ENCODE data around the gene RREB1.

Gene RREB1

DNA sequence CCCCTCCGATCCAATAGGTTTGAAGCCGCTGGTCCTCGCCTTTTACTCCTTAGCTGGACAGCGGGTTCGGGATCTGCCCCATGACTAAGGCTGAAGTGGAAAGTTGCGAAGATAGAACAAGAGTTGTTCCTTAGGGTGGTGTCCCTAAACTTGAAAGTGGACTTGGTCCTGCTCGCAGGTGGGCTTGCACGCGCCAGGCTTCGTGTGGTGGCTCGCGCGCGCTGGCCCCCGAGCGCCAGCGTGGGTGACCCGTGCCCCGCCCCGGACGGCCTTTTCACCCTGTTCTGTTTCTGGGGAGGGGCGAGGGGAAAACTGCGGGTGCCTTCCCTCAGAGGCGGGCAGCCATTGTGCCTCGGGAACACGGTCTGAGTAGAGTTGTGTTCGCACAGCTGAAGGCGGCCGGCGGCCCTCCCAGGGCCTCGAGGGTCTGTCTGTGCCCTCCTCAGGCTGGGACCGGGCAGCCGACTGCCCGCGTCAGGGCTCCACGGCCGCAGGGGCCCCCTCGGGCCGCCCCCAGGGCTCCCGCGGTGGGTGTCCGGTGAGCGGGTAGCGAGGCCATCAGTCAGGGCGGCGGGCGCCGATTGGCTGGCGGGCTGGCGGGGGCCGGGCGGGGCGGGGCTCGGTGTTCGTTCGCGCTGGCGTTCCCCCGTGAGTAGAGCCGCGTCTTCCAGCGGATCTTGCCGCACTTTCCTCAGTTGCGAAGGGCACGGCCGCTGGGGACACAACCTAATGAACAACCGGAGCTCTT, 33.0 kb downstream of the RREB1 start:
- H3K27ac ChIP-seq: peak overlapping the region; percentile 83

GRCh38 chr6:7142228-7142801, 34.6 kb downstream of the RREB1 start:
- in situ Hi-C loops (cut with HindIII; ENCODE audit: low pct_ligation_motif_present, low sequenced_read_pairs): no loop called here
- H3K27me3 ChIP-seq (replicated peaks): no peaks in the 10 kb centered on the region
- no peak for DNase-seq
- no peak overlapping the region for H3K27ac ChIP-seq
- TF ChIP-seq, protein P1, sequence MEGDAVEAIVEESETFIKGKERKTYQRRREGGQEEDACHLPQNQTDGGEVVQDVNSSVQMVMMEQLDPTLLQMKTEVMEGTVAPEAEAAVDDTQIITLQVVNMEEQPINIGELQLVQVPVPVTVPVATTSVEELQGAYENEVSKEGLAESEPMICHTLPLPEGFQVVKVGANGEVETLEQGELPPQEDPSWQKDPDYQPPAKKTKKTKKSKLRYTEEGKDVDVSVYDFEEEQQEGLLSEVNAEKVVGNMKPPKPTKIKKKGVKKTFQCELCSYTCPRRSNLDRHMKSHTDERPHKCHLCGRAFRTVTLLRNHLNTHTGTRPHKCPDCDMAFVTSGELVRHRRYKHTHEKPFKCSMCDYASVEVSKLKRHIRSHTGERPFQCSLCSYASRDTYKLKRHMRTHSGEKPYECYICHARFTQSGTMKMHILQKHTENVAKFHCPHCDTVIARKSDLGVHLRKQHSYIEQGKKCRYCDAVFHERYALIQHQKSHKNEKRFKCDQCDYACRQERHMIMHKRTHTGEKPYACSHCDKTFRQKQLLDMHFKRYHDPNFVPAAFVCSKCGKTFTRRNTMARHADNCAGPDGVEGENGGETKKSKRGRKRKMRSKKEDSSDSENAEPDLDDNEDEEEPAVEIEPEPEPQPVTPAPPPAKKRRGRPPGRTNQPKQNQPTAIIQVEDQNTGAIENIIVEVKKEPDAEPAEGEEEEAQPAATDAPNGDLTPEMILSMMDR (IDR thresholded peaks at IDR 0.05; ENCODE audit: low read depth, low read length, missing control alignments): no peak
- no peaks in the 10 kb centered on the region for H3K36me3 ChIP-seq (replicated peaks)
- no peak overlapping the region for H3K4me3 ChIP-seq (ENCODE audit: low read depth, low read length)

More for the DNA sequence above, 33.0 kb downstream of the RREB1 start:
- Histone ChIP-seq H3K36me3 (replicated peaks) (no peaks in the 10 kb centered on the region), H3K27me3 (replicated peaks) (no peaks in the 10 kb centered on the region), H3K4me3 (ENCODE audit: low read depth, low read length) (peak overlapping the region; percentile 69)
- TF ChIP-seq, protein P1 (IDR thresholded peaks at IDR 0.05; ENCODE audit: low read depth, low read length, missing control alignments): peak; percentile 3
- in situ Hi-C loops (cut with HindIII; ENCODE audit: low pct_ligation_motif_present, low sequenced_read_pairs): no loop called here
- DNase-seq: peak; percentile 73

DNA sequence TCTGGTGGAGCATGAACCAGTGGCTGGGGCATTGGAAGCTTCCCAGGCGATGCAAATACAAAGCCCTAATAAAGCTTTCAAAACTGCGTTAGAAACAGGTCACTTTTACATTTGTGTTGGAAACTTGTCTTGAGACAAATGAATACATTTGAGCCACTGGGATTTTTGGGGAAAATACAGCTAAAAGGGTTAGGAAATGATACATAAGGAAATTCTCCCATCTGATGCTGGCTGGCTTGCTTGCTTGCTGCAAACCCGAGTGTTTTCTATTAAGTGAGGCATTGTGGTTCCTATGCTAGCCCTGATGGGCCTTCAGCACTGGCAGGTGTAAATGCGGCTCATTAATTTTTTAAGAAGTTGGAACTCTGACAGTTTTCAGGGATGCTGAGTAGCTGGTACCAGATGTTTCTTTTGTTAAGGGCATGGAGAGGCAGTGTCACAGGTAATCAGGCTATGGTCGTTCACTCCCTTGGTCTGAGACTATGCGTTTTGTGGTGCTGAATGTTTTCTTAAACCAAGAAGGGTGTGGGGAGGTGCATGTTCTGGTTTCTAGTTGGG, 35.2 kb downstream of the RREB1 start:
- H3K27me3 ChIP-seq (replicated peaks): no peaks in the 10 kb centered on the region
- in situ Hi-C loops (cut with HindIII; ENCODE audit: low pct_ligation_motif_present, low sequenced_read_pairs): no loop called here
- no peak overlapping the region for H3K27ac ChIP-seq
- no peaks in the 10 kb centered on the region for H3K36me3 ChIP-seq (replicated peaks)
- DNase-seq: no peak
- TF ChIP-seq, protein P1 (IDR thresholded peaks at IDR 0.05; ENCODE audit: low read depth, low read length, missing control alignments): no peak
- no peak overlapping the region for H3K4me3 ChIP-seq (ENCODE audit: low read depth, low read length)

GRCh38 chr6:7143476-7143974, 35.8 kb downstream of the RREB1 start:
- H3K4me3 ChIP-seq (ENCODE audit: low read depth, low read length): no peak overlapping the region
- H3K36me3 ChIP-seq (replicated peaks): no peaks in the 10 kb centered on the region
- TF ChIP-seq, protein P1 (IDR thresholded peaks at IDR 0.05; ENCODE audit: low read depth, low read length, missing control alignments): peak; percentile 63
- no peak for DNase-seq
- H3K27me3 ChIP-seq (replicated peaks): no peaks in the 10 kb centered on the region
- H3K27ac ChIP-seq: no peak overlapping the region
- in situ Hi-C loops (cut with HindIII; ENCODE audit: low pct_ligation_motif_present, low sequenced_read_pairs): no loop called here

DNA sequence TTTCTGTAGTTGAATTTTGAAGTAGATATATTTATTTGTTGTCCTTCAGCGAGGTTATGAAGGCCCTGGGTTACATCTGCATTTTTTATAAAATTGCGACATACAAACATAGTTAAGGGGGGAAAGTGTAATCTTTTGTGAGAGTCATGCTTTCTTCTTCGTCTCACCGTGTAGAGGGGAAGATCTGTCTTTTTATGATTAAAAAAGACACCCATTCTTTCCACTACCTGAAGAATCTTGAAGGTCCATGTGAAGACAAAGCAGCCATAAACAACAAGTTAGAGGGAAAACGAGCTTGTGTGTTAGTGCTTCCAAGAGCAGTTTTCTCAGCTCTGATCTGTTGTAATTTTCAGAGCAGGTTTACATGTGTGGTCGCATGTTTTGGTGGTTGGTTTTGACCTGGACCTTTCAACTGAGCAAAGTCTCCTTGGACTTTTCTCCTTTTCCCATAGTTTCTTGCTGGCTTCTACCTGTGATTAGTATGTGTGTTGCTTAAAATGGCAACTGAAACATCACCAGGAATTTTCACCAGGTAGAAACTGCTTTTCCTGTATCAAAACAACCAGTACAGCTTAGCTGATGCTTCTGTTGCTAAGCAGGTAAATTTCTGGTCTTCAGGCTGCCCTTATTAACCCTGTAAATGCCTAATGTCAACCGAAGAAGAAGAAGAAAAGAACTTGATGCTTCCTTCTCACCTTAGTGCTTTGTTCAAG, 37.3 kb downstream of the RREB1 start:
- in situ Hi-C loops (cut with HindIII; ENCODE audit: low pct_ligation_motif_present, low sequenced_read_pairs): no loop called here
- H3K36me3 ChIP-seq (replicated peaks): no peaks in the 10 kb centered on the region
- H3K4me3 ChIP-seq (ENCODE audit: low read depth, low read length): no peak overlapping the region
- H3K27ac ChIP-seq: no peak overlapping the region
- DNase-seq: no peak
- TF ChIP-seq, protein P1 (IDR thresholded peaks at IDR 0.05; ENCODE audit: low read depth, low read length, missing control alignments): no peak
- no peaks in the 10 kb centered on the region for H3K27me3 ChIP-seq (replicated peaks)
